Measurements from ENCODE around the gene TMEM11. TPM values are rescaled to one million over a fixed set of nuclear protein-coding genes. Genes with fewer than 3 reads are reported as not detected.
A peak's percentile ranks its signal among the peaks of the same experiment; 100 is the strongest.

TMEM11 gene
- total RNA-seq, 3 donors from 2014 or later (not counting 1 experiment from before 2014, with no cell fraction given): 18.4 to 27.0 (median 18.6) TPM

DNA sequence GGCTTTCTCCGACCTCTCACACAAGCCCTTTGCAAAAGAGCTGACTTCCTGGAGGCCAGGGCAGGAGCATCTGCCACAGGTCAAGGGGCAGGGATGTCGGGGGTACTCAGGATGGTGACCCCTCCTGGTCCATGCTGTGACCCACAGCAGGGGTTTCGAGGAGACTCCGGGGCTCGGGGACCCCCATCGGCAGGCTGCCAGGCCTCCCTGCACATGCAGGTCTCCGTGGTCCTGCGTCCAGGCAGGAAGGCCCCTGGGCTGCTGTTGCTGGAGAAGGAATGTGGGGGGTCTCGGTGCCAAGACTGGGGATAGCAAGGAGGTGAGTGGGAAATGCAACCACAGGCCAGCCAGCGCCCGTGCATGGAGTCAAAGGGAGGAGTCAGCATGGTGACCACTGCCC is 27.6 kb upstream of the TMEM11 start:
- Histone ChIP-seq H3K9me3 (ENCODE audit: control insufficient read depth, insufficient read depth, low read length) (no peaks in the 10 kb centered on the region), H3K36me3 (ENCODE audit: control insufficient read depth, insufficient read depth, low read length) (peaks cover 5% of the 10 kb centered on the region), H3K4me3 (ENCODE audit: low read length) (no peak overlapping the region), H3K27ac (ENCODE audit: low read length) (no peak overlapping the region), H3K4me1 (ENCODE audit: control insufficient read depth, insufficient read depth, low read length) (no peaks in the 10 kb centered on the region), H3K27me3 (ENCODE audit: control insufficient read depth, insufficient read depth, low read length) (no peaks in the 10 kb centered on the region)
- no peak for ATAC-seq
- intact Hi-C loops (cut with micrococcal nuclease): no loop called here
- Mint-ChIP-seq H3K36me3 (no peaks in the 10 kb centered on the region), H3K27me3 (ENCODE audit: low read depth in 2 of 2) (no peaks in the 10 kb centered on the region), H3K27ac (no peak overlapping the region), H3K9me3 (no peaks in the 10 kb centered on the region), H3K4me1 (peaks cover 5 to 6% of the 10 kb centered on the region in 2 donors), H3K4me3 (no peak overlapping the region)
- DNase-seq: no peak
- 91% methylated on average over 11 of the region's 11 CpGs for WGBS (ENCODE audit: insufficient coverage)
- TF ChIP-seq, protein P1, sequence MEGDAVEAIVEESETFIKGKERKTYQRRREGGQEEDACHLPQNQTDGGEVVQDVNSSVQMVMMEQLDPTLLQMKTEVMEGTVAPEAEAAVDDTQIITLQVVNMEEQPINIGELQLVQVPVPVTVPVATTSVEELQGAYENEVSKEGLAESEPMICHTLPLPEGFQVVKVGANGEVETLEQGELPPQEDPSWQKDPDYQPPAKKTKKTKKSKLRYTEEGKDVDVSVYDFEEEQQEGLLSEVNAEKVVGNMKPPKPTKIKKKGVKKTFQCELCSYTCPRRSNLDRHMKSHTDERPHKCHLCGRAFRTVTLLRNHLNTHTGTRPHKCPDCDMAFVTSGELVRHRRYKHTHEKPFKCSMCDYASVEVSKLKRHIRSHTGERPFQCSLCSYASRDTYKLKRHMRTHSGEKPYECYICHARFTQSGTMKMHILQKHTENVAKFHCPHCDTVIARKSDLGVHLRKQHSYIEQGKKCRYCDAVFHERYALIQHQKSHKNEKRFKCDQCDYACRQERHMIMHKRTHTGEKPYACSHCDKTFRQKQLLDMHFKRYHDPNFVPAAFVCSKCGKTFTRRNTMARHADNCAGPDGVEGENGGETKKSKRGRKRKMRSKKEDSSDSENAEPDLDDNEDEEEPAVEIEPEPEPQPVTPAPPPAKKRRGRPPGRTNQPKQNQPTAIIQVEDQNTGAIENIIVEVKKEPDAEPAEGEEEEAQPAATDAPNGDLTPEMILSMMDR (IDR thresholded peaks at IDR 0.05): no peak

DNA sequence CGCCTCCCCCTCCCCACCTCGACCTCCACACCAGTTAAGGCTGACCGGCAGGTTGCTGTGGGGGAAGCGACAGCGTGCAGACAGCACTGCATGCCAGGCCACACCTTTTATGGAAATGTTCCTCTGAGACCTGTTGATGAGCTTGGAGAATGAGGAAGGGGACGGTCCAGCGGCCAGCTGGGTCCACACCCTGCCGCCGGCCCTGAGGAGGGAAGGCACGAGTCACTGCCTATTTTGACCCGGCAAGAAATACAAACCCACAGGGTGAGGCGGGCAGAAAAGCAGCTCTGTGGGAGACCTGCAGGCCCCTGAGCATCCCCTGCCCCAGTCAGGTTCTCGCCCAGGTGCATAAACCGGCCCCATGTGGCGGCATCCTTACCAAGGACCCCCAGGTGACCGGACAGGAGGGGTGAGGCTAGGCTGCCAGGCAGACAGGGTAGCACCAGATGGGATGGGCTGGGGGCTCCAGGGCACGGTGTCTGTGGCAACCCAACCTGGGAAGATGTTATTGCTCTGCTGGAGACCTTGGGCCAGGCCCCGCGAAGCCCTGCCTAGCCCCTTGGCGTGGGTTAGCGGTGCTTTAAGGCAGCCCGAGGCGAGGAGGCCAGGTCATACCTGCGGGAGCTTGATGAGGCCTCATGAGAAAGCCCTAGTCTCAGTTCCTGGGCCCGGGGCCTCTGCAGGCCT is 26.6 kb upstream of the TMEM11 start:
- Mint-ChIP-seq H3K27ac (no peak overlapping the region), H3K36me3 (no peaks in the 10 kb centered on the region), H3K4me3 (no peak overlapping the region), H3K27me3 (ENCODE audit: low read depth in 2 of 2) (no peaks in the 10 kb centered on the region), H3K9me3 (no peaks in the 10 kb centered on the region), H3K4me1 (peaks cover 5 to 6% of the 10 kb centered on the region in 2 donors)
- Histone ChIP-seq H3K36me3 (ENCODE audit: control insufficient read depth, insufficient read depth, low read length) (peaks cover 5% of the 10 kb centered on the region), H3K27me3 (ENCODE audit: control insufficient read depth, insufficient read depth, low read length) (no peaks in the 10 kb centered on the region), H3K9me3 (ENCODE audit: control insufficient read depth, insufficient read depth, low read length) (no peaks in the 10 kb centered on the region), H3K27ac (ENCODE audit: low read length) (no peak overlapping the region), H3K4me1 (ENCODE audit: control insufficient read depth, insufficient read depth, low read length) (no peaks in the 10 kb centered on the region), H3K4me3 (ENCODE audit: low read length) (no peak overlapping the region)
- intact Hi-C loops (cut with micrococcal nuclease): no loop called here
- no peak for DNase-seq
- WGBS (ENCODE audit: insufficient coverage): 79% methylated on average over 25 of the region's 25 CpGs
- no peak for ATAC-seq
- TF ChIP-seq, protein P1 (IDR thresholded peaks at IDR 0.05): no peak

DNA sequence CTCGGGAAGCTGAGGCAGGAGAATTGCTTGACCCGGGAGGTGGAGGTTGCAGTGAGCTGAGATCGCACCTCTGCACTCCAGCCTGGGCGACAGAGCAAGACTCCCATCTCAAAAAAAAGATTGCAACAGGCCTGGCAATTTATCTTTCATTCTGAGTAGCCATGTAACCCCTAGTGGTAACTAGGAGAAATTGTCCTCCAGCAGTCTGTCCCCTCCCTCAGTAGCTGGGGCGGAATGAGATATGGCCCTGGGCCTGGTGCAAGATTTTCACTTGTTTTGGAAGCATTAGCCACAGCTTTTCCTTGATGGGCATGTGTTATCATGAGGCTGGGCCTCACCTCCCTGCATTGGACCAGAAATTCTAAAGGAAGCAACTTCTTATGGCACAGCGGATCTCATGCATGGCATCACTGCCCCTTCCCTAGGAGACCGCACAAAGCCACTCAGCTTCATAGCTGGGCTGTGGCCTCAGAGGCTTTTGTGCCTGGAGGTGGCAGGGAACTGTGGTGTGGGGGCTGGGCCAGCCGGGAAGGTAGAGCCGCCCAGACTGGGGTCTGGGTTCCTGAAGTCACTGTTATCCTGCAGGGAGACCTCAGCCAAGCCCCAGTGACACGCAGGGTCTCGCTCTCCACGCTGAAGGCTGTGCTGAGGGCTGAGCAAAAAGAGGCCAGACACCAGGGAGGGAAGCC is 25.9 kb upstream of the TMEM11 start:
- H3K36me3 ChIP-seq (ENCODE audit: control insufficient read depth, insufficient read depth, low read length): peaks cover 5% of the 10 kb centered on the region
- H3K36me3 Mint-ChIP-seq: no peaks in the 10 kb centered on the region
- 93% methylated on average over 12 of the region's 12 CpGs for WGBS (ENCODE audit: insufficient coverage)

More for the DNA sequence above, 25.9 kb upstream of the TMEM11 start:
- no peaks in the 10 kb centered on the region for H3K27me3 Mint-ChIP-seq (ENCODE audit: low read depth in 2 of 2)
- no peaks in the 10 kb centered on the region for H3K27me3 ChIP-seq (ENCODE audit: control insufficient read depth, insufficient read depth, low read length)
- H3K4me3 ChIP-seq (ENCODE audit: low read length): no peak overlapping the region
- ATAC-seq (peak in 2 of 3 donors; percentile 53 to 54), DNase-seq (peak in 1 of 2 donors; percentile 19)
- no peaks in the 10 kb centered on the region for H3K4me1 ChIP-seq (ENCODE audit: control insufficient read depth, insufficient read depth, low read length)
- no peaks in the 10 kb centered on the region for H3K9me3 Mint-ChIP-seq
- H3K4me3 Mint-ChIP-seq: no peak overlapping the region
- H3K9me3 ChIP-seq (ENCODE audit: control insufficient read depth, insufficient read depth, low read length): no peaks in the 10 kb centered on the region
- peaks cover 2 to 6% of the 10 kb centered on the region in 2 donors for H3K4me1 Mint-ChIP-seq
- H3K27ac Mint-ChIP-seq: no peak overlapping the region
- intact Hi-C loops (cut with micrococcal nuclease): no loop called here
- TF ChIP-seq, protein P1 (IDR thresholded peaks at IDR 0.05): no peak
- no peak overlapping the region for H3K27ac ChIP-seq (ENCODE audit: low read length)
